ENCODE measurements around the gene CPED1.
"Not testable (repeated sequence)": the region's sequence is repeated elsewhere in the genome, so short reads cannot be mapped to it uniquely, and the experiment has no call there.

The CPED1 gene

GRCh38 chr7:120981888-120982615, 6.5 kb upstream of the CPED1 start:
- no peak for DNase-seq (ENCODE audit: low read depth)

DNA sequence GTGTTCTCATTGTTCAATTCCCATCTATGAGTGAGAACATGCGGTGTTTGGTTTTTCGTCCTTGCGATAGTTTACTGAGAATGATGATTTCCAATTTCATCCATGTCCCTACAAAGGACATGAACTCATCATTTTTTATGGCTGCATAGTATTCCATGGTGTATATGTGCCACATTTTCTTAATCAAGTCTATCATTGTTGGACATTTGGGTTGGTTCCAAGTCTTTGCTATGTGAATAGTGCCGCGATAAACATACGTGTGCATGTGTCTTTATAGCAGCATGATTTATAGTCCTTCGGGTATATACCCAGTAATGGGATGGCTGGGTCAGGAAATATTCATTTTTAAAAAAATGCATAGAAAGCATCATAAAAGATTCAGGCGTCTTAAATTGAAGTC, 4.9 kb upstream of the CPED1 start:
- DNase-seq (ENCODE audit: low read depth) = not testable (repeated sequence)

- no peak for DNase-seq (ENCODE audit: low read depth)
These were observed 4.1 kb upstream of the CPED1 start for GRCh38 chr7:120984406-120984805.

- DNase-seq (ENCODE audit: low read depth) = no peak
These were observed 3.3 kb upstream of the CPED1 start for GRCh38 chr7:120985130-120985758.

- DNase-seq (ENCODE audit: low read depth) = no peak
These were observed 2.7 kb upstream of the CPED1 start for GRCh38 chr7:120985839-120986238.

GRCh38 chr7:120986650-120987049, 1.9 kb upstream of the CPED1 start:
- no peak for DNase-seq (ENCODE audit: low read depth)

DNA sequence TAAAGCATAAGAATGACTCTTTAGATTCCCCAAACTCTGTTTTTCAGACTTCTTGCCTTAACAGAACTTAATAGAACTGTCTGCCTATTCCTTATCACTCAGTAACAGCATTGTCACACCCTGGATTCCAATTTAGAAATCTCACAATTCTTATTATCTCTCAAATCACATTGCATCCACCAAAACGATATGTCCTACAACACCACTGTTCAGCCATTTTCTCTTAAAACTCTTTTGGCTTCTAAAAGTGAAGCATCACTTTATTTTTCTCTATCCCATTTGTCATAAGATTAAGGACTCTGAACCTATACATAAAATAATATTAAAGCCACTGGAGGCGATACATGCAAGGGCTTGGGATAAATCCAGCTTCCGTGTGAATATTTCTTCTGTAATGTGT, 1.2 kb upstream of the CPED1 start:
- no peak for DNase-seq (ENCODE audit: low read depth)

DNA sequence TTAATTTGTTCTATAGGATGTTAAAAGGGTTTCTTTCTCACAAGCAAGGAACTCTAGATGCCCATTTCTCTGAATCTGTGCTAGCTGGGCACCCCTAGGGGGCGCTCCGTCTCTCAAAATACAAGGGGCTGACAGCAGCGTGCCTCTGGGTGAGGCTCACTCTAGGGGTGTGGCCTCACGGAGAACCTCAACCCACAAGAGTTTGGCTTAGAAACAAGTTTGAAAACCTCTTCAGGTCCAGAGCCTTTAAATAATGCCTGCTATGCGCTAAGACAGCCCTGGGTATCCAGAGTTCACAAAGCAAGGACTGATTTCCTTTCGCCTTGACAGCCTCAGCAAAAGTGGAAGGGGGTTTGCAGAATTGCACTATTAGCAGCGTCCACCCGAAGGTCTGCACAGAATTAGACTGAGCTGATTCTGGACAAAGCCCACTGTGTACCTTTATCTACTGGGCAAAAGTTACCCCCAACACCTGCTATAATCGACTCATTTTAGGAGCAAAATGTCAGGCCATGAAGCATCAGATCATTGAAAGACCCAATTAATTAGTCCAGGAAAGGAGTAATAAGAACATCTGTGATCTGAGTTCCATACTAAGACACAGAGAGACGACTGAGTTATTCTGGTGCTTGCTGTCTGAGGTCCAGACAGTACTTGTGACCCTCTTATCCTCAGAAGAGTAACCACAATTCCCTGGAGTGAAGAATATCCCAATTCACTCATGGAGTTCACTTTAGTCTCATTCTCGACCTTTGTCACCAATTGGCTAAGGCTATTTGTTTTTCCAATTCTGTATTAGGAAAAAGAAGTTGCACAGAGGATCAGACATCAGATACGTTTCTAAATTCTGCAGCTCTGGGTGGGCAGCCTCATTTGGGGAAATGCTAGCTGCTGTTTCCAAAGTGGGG, 574 bp upstream of the CPED1 start:
- peak; percentile 69 for DNase-seq (ENCODE audit: low read depth)

GRCh38 chr7:120989257-120990220, 1.0 kb downstream of the CPED1 start:
- DNase-seq (ENCODE audit: low read depth) = no peak

DNA sequence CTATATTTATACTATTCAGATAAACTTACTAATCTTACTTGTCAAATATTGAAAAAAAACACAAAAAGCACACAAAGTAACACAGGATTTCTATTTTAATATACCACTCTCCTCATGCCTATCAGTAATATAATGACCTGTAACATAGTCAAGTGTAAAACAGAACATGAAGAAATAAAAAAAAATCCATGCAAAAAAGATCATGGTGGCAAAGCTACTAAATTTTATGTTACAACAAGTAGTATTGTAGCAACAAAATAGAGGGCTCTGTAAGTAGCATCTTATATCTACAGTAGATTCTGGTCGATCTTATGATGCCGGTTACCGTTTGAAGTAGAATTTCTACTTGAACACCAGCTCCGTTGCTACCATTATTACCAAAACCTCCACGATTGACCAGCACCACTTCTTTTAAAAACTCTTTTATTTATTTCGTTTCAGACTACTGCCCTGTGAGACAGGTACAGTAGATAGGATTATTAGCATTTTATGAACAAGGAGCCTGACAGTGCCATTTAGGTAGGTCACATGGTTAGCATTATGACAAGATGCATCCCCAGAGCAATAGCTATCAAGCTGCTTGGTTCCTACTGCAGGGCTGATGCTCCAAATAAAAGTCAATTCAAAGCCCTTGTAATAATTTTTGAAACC, 2.1 kb downstream of the CPED1 start:
- DNase-seq (ENCODE audit: low read depth) = no peak

- no peak for DNase-seq (ENCODE audit: low read depth)
These were observed 2.6 kb downstream of the CPED1 start for GRCh38 chr7:120991161-120991560.

- DNase-seq (ENCODE audit: low read depth) = no peak
These were observed 3.1 kb downstream of the CPED1 start for GRCh38 chr7:120991581-120991980.

DNA sequence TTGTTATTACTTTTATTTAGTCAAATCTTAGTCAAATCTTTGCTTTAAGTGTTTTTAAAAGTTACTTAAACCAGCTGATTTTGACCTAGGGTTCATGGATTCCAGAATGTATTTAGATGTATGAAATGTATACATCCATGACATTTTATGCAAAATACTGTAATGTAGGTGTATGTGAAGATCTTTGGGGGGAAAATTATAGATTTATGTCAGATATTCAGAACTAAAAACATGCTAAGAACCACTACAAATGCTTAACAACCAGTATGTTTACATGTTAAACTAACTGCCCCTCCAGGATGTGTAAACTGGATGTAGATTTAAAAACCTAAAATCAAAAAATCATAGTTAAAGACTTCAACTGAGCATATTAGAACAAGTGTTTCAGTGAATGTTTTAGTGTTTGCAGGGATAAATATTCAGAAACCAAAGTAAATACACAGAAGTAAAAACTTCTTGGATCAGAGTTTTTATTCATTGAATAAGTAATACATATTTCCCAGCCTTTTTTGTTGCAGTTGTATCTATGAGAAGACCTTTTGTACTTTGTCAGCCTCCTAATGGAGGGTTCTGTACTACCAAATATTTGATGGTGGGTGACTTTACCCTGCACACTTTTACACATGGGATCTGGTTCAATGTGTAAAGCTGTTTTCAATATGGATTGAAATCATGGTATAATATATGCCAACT, 3.9 kb downstream of the CPED1 start:
- DNase-seq (ENCODE audit: low read depth) = no peak

- DNase-seq (ENCODE audit: low read depth) = no peak
These were observed 4.5 kb downstream of the CPED1 start for GRCh38 chr7:120992965-120993494.

DNA sequence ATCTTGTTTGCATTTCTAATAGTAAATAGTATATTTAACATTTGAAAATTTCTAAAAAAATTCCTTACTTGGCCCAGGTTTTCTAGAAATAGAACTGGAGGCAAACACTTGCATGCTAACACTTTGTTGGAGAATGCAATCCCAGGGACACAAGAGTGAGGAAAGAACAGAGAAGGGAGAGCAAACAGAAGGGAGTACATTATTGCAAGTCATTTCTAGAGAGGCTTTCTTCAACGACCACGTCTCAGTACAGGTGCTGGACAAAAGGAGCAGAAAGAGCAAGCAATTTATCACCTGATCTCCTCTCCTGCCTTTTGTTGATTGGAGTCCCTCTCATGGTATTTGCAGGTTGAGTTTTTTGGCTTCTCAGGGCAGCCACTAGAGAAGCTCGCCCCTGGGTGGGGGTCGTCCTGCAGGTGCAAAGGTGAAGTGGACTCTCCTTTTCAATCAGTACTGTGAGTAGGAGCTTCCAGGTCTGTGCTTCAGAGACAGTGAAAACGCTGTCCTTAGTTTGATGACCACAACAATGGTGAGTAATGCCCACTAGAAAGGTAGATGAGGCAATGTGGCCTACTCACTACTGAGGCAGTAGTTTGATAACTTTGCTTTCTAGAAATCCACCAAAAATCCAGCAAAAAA, 5.2 kb downstream of the CPED1 start:
- no peak for DNase-seq (ENCODE audit: low read depth)

DNA sequence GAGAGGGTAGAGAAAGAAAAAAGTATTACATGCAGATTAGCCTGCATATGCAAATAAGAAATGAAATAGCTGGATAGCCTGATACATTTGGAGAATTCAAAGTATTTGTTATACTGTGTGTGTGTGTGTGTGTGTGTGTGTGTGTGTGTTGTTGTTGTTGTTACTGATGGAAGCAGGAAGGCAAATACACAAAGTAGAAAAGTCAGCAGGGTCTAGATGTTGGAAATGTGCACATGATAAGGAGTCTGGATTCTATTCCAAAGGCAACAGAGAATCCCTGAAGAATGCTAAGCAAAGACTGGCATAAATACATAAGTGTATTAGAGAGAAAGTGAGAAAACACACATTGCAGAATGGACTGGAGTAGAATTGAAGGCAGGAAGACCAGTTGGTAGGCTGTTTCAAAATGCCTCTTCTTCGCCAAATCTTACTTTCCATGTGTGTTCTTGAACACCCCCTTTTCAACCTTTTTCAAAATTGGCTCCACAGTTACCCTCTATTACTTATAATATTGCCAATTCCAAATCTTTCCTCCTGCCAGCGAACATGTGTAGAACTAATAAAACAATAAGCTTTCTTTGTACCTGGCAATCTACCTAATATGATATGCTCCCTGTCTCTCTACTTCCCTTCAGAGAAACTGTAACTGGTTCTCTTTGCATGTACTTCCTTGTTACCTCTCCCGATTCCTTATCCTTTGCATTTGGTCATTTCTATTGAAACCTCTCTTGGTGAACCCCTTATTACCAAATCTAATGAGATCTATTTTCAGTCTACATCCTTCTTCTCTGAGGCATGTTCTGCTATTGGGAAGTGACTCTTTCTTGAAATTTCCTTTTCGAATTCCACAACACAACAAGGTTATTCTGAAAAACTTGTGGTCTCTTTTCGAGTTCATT, 6.2 kb downstream of the CPED1 start:
- no peak for DNase-seq (ENCODE audit: low read depth)

DNA sequence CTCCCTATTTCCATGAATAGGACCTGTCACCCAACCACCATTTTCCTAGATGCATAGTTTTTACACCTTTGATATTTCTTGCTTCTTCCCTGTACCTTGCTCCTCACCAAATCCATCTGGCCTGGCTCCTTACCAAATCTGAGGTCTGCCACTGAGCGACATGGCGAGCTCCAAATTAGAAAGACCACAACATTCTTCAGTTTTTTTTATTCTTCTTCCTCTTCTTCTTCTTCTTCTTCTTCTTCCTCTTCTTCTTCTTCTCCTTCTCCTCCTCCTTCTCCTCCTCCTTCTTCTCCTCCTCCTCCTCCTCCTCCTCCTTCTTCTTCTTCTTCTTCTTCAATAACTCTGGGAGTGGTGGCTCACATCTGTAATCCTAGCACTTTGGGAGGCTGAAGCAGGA, 7.1 kb downstream of the CPED1 start:
- DNase-seq (ENCODE audit: low read depth) = no peak

DNA sequence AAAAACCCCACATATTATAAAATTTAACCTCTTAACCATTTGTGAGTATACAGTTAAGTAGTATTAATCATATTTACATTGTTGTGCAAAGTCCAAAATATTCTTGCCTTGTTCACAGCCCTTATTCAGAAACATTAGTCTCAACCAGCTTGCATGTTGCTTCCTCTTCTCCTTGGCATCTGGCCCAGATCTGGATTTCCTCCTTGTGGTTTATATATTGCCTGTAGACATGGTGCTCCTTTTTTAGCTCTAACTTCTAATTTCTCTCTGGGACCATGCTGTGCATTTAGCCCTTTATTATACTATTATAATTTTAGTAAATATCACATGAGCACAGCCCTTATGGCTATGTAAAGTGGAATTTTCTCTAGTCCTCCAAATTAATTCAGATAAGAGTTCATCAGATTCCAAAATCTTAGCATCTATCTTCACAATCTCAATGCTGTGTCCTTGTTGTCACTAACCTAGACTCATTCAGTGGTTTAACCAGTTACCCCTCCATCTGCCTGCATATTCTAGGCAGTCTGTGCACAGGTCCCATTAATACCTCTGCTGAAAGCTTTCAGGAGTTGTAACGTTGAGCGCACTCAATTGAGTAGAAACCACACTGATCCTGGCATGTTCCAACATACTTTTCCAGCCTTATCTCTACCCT, 7.9 kb downstream of the CPED1 start:
- DNase-seq (ENCODE audit: low read depth) = no peak
